ENCODE data around the gene EXT2.

Gene EXT2

GRCh38 chr11:44286911-44287310 is 191.4 kb downstream of the EXT2 start:
- no peak for DNase-seq (ENCODE audit: low read depth in 2 of 3, low spot score in 1 of 3)

- no peak for DNase-seq (ENCODE audit: low read depth in 2 of 3, low spot score in 1 of 3)
Measured at GRCh38 chr11:44288133-44288526, 192.7 kb downstream of the EXT2 start.

- DNase-seq (ENCODE audit: low read depth in 2 of 3, low spot score in 1 of 3) = no peak
Measured at GRCh38 chr11:44290208-44290607, 194.7 kb downstream of the EXT2 start.
